Renal pelvis (tissue), 12 donors: ENCODE results near the gene LRRC46. TPM values are rescaled to one million over a fixed set of nuclear protein-coding genes. Genes with fewer than 3 reads are reported as not detected.

ENCODE experiments used
- DNase-seq: peaks from one replicate; pipeline ENCODE4 v3.0.0-alpha.2; 2013
- long read RNA-seq, 16 experiments: transcript quantifications; one replicate each; lab custom pipeline, GENCODE V29; 2026
- polyA plus RNA-seq, 3 donors: library from polyadenylated mRNA; unstranded; fragments of 120-200 nt; gene quantifications; one replicate each; pipeline ENCODE4 v1.2.1, GENCODE V29; 2013; ENCODE audit not compliant: insufficient read length in 3 of 3

The LRRC46 gene
- 1 to 10 TPM; 2.3 to 4.1 (median 3.6) TPM for polyA plus RNA-seq
- long read RNA-seq, donor 1 = 0 reads
- long read RNA-seq, donor 2 = 0 reads
- long read RNA-seq, donor 3 = 0 reads
- long read RNA-seq, donor 4 = 0 reads
- long read RNA-seq, donor 5 = 0 reads
- long read RNA-seq, donor 6 = 0 reads
- long read RNA-seq, donor 7 = 0 reads
- long read RNA-seq, donor 8 = 0 reads
- long read RNA-seq, donor 9, partial matches to known transcripts = 0 of 1 reads
- long read RNA-seq, donor 9, other reads (novel, unspliced or antisense) = 0 of 1 reads
- long read RNA-seq, donor 10, partial matches to known transcripts = 51 of 64 reads
- long read RNA-seq, donor 10, other reads (novel, unspliced or antisense) = 13 of 64 reads
- long read RNA-seq, donor 11, partial matches to known transcripts = 0 of 1 reads
- long read RNA-seq, donor 11, other reads (novel, unspliced or antisense) = 0 of 1 reads
- long read RNA-seq, donor 12, partial matches to known transcripts = 0 of 1 reads
- long read RNA-seq, donor 12, other reads (novel, unspliced or antisense) = 0 of 1 reads
- long read RNA-seq, donor 13 = 0 reads
- long read RNA-seq, donor 14 = 0 reads
- long read RNA-seq, donor 15 = 0 reads
- long read RNA-seq, donor 16, partial matches to known transcripts = 0 of 2 reads
- long read RNA-seq, donor 16, other reads (novel, unspliced or antisense) = 0 of 2 reads

GRCh38 chr17:47831003-47831933 is at the start of gene LRRC46, which contains the start of gene MRPL10:
Gene LRRC46 (plus strand): TSS chr17:47831670. CDS start chr17:47831990, 320 bp downstream.
Gene MRPL10 (minus strand): TSS chr17:47831541. CDS start chr17:47831511, 30 bp downstream.
- DNase-seq = peak; percentile 95

GRCh38 chr17:47785538-47786123 is 45.8 kb upstream of the LRRC46 start:
- DNase-seq = peak; percentile 65

- DNase-seq = peak; percentile 23
These were observed 41.6 kb upstream of the LRRC46 start for GRCh38 chr17:47789611-47790561.

- no peak for DNase-seq
These were observed 40.4 kb upstream of the LRRC46 start for GRCh38 chr17:47791025-47791424.

- DNase-seq = no peak
These were observed 39.0 kb upstream of the LRRC46 start for GRCh38 chr17:47792457-47792856.

- DNase-seq = no peak
These were observed 38.5 kb upstream of the LRRC46 start for GRCh38 chr17:47792979-47793378.

GRCh38 chr17:47797797-47798196 is 33.7 kb upstream of the LRRC46 start:
- DNase-seq = no peak

GRCh38 chr17:47800686-47801085 is 30.8 kb upstream of the LRRC46 start:
- DNase-seq = no peak

GRCh38 chr17:47801176-47801765 is 30.2 kb upstream of the LRRC46 start:
- DNase-seq = no peak

GRCh38 chr17:47801906-47802305 is 29.6 kb upstream of the LRRC46 start:
- no peak for DNase-seq

GRCh38 chr17:47802341-47803022 is 29.0 kb upstream of the LRRC46 start:
- peak; percentile 31 for DNase-seq

- DNase-seq = no peak
These were observed 28.3 kb upstream of the LRRC46 start for GRCh38 chr17:47803201-47803600.

GRCh38 chr17:47803751-47804150 is 27.7 kb upstream of the LRRC46 start:
- DNase-seq = no peak

- no peak for DNase-seq
These were observed 27.0 kb upstream of the LRRC46 start for GRCh38 chr17:47804461-47804860.

- DNase-seq = no peak
These were observed 25.2 kb upstream of the LRRC46 start for GRCh38 chr17:47806026-47806912.

GRCh38 chr17:47806913-47807255 is 24.6 kb upstream of the LRRC46 start:
- DNase-seq = no peak

GRCh38 chr17:47807421-47807820 is 24.0 kb upstream of the LRRC46 start:
- DNase-seq = no peak
